Smooth muscle cell (in vitro differentiated cells): ENCODE results near the gene SORCS1. TPM values are rescaled to one million over a fixed set of nuclear protein-coding genes. Genes with fewer than 3 reads are reported as not detected.
A peak's percentile ranks its signal among the peaks of the same experiment; 100 is the strongest.

Source experiments
- DNase-seq: peaks from one replicate; lab custom pipeline; 2025; ENCODE audit not compliant: unreplicated experiment; lab: John Stamatoyannopoulos, UW
- H2AFZ ChIP-seq: fragments of 200-600 bp; sonication (generic); 2 replicates; pipeline ENCODE4 v1.6.0; 2016; ENCODE audit warnings: antibody characterized with exemption, low read depth, mild to moderate bottlenecking
- H3F3A ChIP-seq: fragments of 200-600 bp; sonication (generic); 2 replicates; pipeline ENCODE4 v1.6.0; 2017; ENCODE audit warnings: antibody characterized with exemption, low read depth
- H3K27ac ChIP-seq: fragments of 200-600 bp; sonication (generic); 2 replicates; pipeline ENCODE4 v1.5.1; 2016; ENCODE audit warnings: low read depth, mild to moderate bottlenecking
- H3K27me3 ChIP-seq: fragments of 200-600 bp; sonication (generic); 2 replicates; pipeline ENCODE4 v1.6.1; 2016; ENCODE audit warnings: low read depth, mild to moderate bottlenecking
- H3K36me3 ChIP-seq: fragments of 200-600 bp; sonication (generic); 2 replicates; pipeline ENCODE4 v1.5.1; 2016; ENCODE audit warnings: low read depth
- H3K4me1 ChIP-seq: fragments of 200-600 bp; sonication (generic); 2 replicates; pipeline ENCODE4 v1.5.1; 2016; ENCODE audit warnings: low read depth
- H3K4me2 ChIP-seq: fragments of 200-600 bp; sonication (generic); 2 replicates; pipeline ENCODE4 v1.6.0; 2016; ENCODE audit warnings: mild to moderate bottlenecking
- H3K4me3 ChIP-seq: fragments of 200-600 bp; sonication (generic); 2 replicates; pipeline ENCODE4 v1.5.1; 2016; ENCODE audit warnings: mild to moderate bottlenecking
- H3K79me2 ChIP-seq: fragments of 200-600 bp; sonication (generic); 2 replicates; pipeline ENCODE4 v1.6.0; 2016; ENCODE audit warnings: low read depth, mild to moderate bottlenecking
- H3K9ac ChIP-seq: fragments of 200-600 bp; sonication (generic); 2 replicates; pipeline ENCODE4 v1.6.0; 2016; ENCODE audit warnings: low read depth
- H3K9me3 ChIP-seq: fragments of 200-600 bp; sonication (generic); replicated peaks from 2 replicates; pipeline ENCODE4 v1.5.1; 2016; ENCODE audit warnings: low read depth
- H4K20me1 ChIP-seq: fragments of 200-600 bp; sonication (generic); 2 replicates; pipeline ENCODE4 v1.6.0; 2016; ENCODE audit warnings: low read depth
- CTCF ChIP-seq: fragments of 200-600 bp; sonication (generic); IDR thresholded peaks from 2 replicates; pipeline ENCODE4 v1.5.1; 2017; ENCODE audit warnings: borderline replicate concordance, mild to moderate bottlenecking, antibody characterized with exemption; ENCODE audit not compliant: insufficient read depth, poor library complexity, severe bottlenecking
- WGBS: methylation state at CpG from one replicate; pipeline ENCODE4 v1.1.7; 2016; ENCODE audit warnings: low lambda C conversion rate; 5-methylcytosine and 5-hydroxymethylcytosine counted together
- polyA plus RNA-seq: library from polyadenylated mRNA; unstranded; fragments of >200 nt; fragmentation: Nextera tagmentation; extraction: Ambion mirVana; gene quantifications from 2 replicates; pipeline ENCODE4 v1.2.1, GENCODE V29; 2016
- total RNA-seq: library from RNA; depleted of rRNA; stranded (reverse); fragments of >200 nt; gene quantifications from 2 replicates; pipeline ENCODE4 v1.2.3, GENCODE V29; 2014

The SORCS1 gene
- total and polyA plus RNA-seq, 2 experiments from 2014 or later = 0.67 TPM; not detected in 1

- WGBS = 95% methylated on average over 10 of the region's 10 CpGs
Observed at GRCh38 chr10:107037192-107038122, 127.0 kb downstream of the SORCS1 start.

GRCh38 chr10:107033799-107034422 is 130.6 kb downstream of the SORCS1 start:
- no peak for TF ChIP-seq CTCF
- Histone ChIP-seq H3K27me3 (peaks cover 3% of the 10 kb centered on the region), H2AFZ (no peak overlapping the region), H3K27ac (no peak overlapping the region), H3K9me3 (no peaks in the 10 kb centered on the region), H3K4me2 (no peak overlapping the region), H3F3A (no peaks in the 10 kb centered on the region), H3K4me3 (no peak overlapping the region), H3K9ac (no peak overlapping the region), H3K79me2 (no peaks in the 10 kb centered on the region), H3K4me1 (peaks cover 20% of the 10 kb centered on the region), H4K20me1 (no peaks in the 10 kb centered on the region), H3K36me3 (no peaks in the 10 kb centered on the region)
- no peak for DNase-seq
- WGBS = 67% methylated on average over 5 of the region's 5 CpGs

More at GRCh38 chr10:107037192-107038122, 127.0 kb downstream of the SORCS1 start:
- no peak overlapping the region for H3K9ac ChIP-seq
- H2AFZ ChIP-seq = no peak overlapping the region
- no peaks in the 10 kb centered on the region for H3K79me2 ChIP-seq
- DNase-seq = no peak
- no peak overlapping the region for H3K4me2 ChIP-seq
- no peak overlapping the region for H3K27ac ChIP-seq
- H3K27me3 ChIP-seq = peaks cover 3% of the 10 kb centered on the region
- H3K9me3 ChIP-seq = no peaks in the 10 kb centered on the region
- H3F3A ChIP-seq = no peaks in the 10 kb centered on the region
- H3K4me3 ChIP-seq = no peak overlapping the region
- peaks cover 12% of the 10 kb centered on the region for H3K4me1 ChIP-seq
- H4K20me1 ChIP-seq = no peaks in the 10 kb centered on the region
- H3K36me3 ChIP-seq = no peaks in the 10 kb centered on the region
- no peak for TF ChIP-seq CTCF

- Histone ChIP-seq H3K4me1 (peaks cover 20% of the 10 kb centered on the region), H3K4me3 (no peak overlapping the region), H3K27me3 (peaks cover 3% of the 10 kb centered on the region), H3K4me2 (peak overlapping the region; percentile 14), H3K36me3 (no peaks in the 10 kb centered on the region), H3K9ac (no peak overlapping the region), H2AFZ (no peak overlapping the region), H3K27ac (no peak overlapping the region), H4K20me1 (no peaks in the 10 kb centered on the region), H3K9me3 (no peaks in the 10 kb centered on the region), H3F3A (no peaks in the 10 kb centered on the region), H3K79me2 (no peaks in the 10 kb centered on the region)
- TF ChIP-seq CTCF = no peak
- 94% methylated on average over 10 of the region's 10 CpGs for WGBS
- no peak for DNase-seq
Observed at GRCh38 chr10:107032700-107033401, 131.7 kb downstream of the SORCS1 start.
